ENCODE data around the gene SGCB. TPM values are rescaled to one million over a fixed set of nuclear protein-coding genes. Genes with fewer than 3 reads are reported as not detected.
A peak's percentile ranks its signal among the peaks of the same experiment; 100 is the strongest.

The SGCB gene
- total and polyA plus RNA-seq, 11 donors: 17.4 to 111 (median 72.5) TPM

- H3K9me3 ChIP-seq: no peaks in the 10 kb centered on the region
- peaks cover 0 to 6% (median 0%) of the 10 kb centered on the region in 12 donors for H3K4me1 ChIP-seq
- DNase-seq: peak in 3 of 5 donors; percentile 20 to 70 (median 29)
- no peak overlapping the region for H3K27ac ChIP-seq
- H3K4me3 ChIP-seq: peak overlapping the region in 8 of 12 donors; percentile 7 to 30 (median 13)
- WGBS, 4 donors: 8 to 14% (median 13%) methylated on average over 23 to 26 of the region's 26 CpGs
- intact Hi-C loops (cut with DNase I): no loop called here
- H3K27me3 ChIP-seq: peaks cover 0 to 13% (median 0%) of the 10 kb centered on the region in 9 donors
- peak in 3 of 4 donors; percentile 57 to 80 (median 65) for ATAC-seq
- peaks cover 0 to 12% (median 0%) of the 10 kb centered on the region in 9 donors for H3K36me3 ChIP-seq
- peak in 1 of 12 donors; percentile 6 for TF ChIP-seq CTCF (IDR thresholded peaks at IDR 0.05)
- no peak for TF ChIP-seq POLR2A (IDR thresholded peaks at IDR 0.05)
Measured at GRCh38 chr4:52076731-52077130, 38.6 kb upstream of the SGCB start.

GRCh38 chr4:52071791-52072546 is 33.9 kb upstream of the SGCB start:
- Histone ChIP-seq H3K4me1 (peaks cover 0 to 6% (median 0%) of the 10 kb centered on the region in 12 donors), H3K4me3 (no peak overlapping the region), H3K27ac (no peak overlapping the region), H3K27me3 (peaks cover 0 to 13% (median 0%) of the 10 kb centered on the region in 9 donors), H3K9me3 (no peaks in the 10 kb centered on the region), H3K36me3 (no peaks in the 10 kb centered on the region)
- ATAC-seq (no peak), DNase-seq (no peak)
- TF ChIP-seq POLR2A (IDR thresholded peaks at IDR 0.05) (no peak), CTCF (IDR thresholded peaks at IDR 0.05) (no peak)
- WGBS, 4 donors: 82 to 88% (median 84%) methylated on average over 10 of the region's 10 CpGs
- intact Hi-C loops (cut with DNase I): no loop called here

GRCh38 chr4:52069571-52069970 is 31.5 kb upstream of the SGCB start:
- intact Hi-C loops (cut with DNase I): no loop called here
- H3K4me1 ChIP-seq: no peaks in the 10 kb centered on the region
- no peak overlapping the region for H3K4me3 ChIP-seq
- no peak for DNase-seq
- ATAC-seq: no peak
- TF ChIP-seq CTCF (IDR thresholded peaks at IDR 0.05) (no peak), POLR2A (IDR thresholded peaks at IDR 0.05) (no peak)
- H3K9me3 ChIP-seq: no peaks in the 10 kb centered on the region
- 57 to 74% (median 71%) methylated on average over 1 of the region's 1 CpG for WGBS, 4 donors
- peaks cover 0 to 3% (median 0%) of the 10 kb centered on the region in 9 donors for H3K27me3 ChIP-seq
- no peaks in the 10 kb centered on the region for H3K36me3 ChIP-seq
- no peak overlapping the region for H3K27ac ChIP-seq

- peaks cover 0 to 17% (median 7%) of the 10 kb centered on the region in 12 donors for H3K4me1 ChIP-seq
- no peak for TF ChIP-seq CTCF (IDR thresholded peaks at IDR 0.05)
- no peak for TF ChIP-seq POLR2A (IDR thresholded peaks at IDR 0.05)
- H3K4me3 ChIP-seq: no peak overlapping the region
- intact Hi-C loops (cut with DNase I): no loop called here
- H3K36me3 ChIP-seq: no peaks in the 10 kb centered on the region
- no peaks in the 10 kb centered on the region for H3K27me3 ChIP-seq
- H3K9me3 ChIP-seq: no peaks in the 10 kb centered on the region
- DNase-seq (peak in 2 of 5 donors; percentile 21), ATAC-seq (peak in 3 of 4 donors; percentile 52 to 82 (median 72))
- WGBS, 4 donors: 57 to 66% (median 60%) methylated on average over 3 of the region's 3 CpGs
- no peak overlapping the region for H3K27ac ChIP-seq
Measured at GRCh38 chr4:52059372-52059771, 21.3 kb upstream of the SGCB start.
